Glutamatergic neuron (in vitro differentiated cells): Measurements from ENCODE around the gene OBP2B. TPM values are rescaled to one million over a fixed set of nuclear protein-coding genes. Genes with fewer than 3 reads are reported as not detected.
"Not testable (repeated sequence)": the region's sequence is repeated elsewhere in the genome, so short reads cannot be mapped to it uniquely, and the experiment has no call there.

Source experiments
- DNase-seq: peaks from one replicate; pipeline ENCODE4 v3.0.0; 2022
- H3K27ac Mint-ChIP-seq: one replicate; pipeline ENCODE4 v1.8.0; 2020; ENCODE audit warnings: mild to moderate bottlenecking, mixed read lengths, inconsistent platforms; ENCODE audit not compliant: unreplicated experiment
- H3K27me3 Mint-ChIP-seq: one replicate; pipeline ENCODE4 v1.8.0; 2020; ENCODE audit warnings: mild to moderate bottlenecking, moderate library complexity, mixed read lengths, inconsistent platforms; ENCODE audit not compliant: unreplicated experiment
- H3K36me3 Mint-ChIP-seq: one replicate; pipeline ENCODE4 v1.8.0; 2020; ENCODE audit warnings: mild to moderate bottlenecking, mixed read lengths, inconsistent platforms; ENCODE audit not compliant: unreplicated experiment
- H3K4me1 Mint-ChIP-seq: one replicate; pipeline ENCODE4 v1.8.0; 2020; ENCODE audit warnings: mild to moderate bottlenecking, low read depth, mixed read lengths, inconsistent platforms; ENCODE audit not compliant: unreplicated experiment
- H3K4me3 Mint-ChIP-seq: one replicate; pipeline ENCODE4 v1.8.0; 2020; ENCODE audit warnings: mild to moderate bottlenecking, mixed read lengths, inconsistent platforms; ENCODE audit not compliant: unreplicated experiment
- H3K9me3 Mint-ChIP-seq: one replicate; pipeline ENCODE4 v1.8.0; 2020; ENCODE audit warnings: mild to moderate bottlenecking, moderate library complexity, mixed read lengths, inconsistent platforms; ENCODE audit not compliant: unreplicated experiment
- total RNA-seq: library from RNA; stranded (reverse); fragmentation: NEBNext Ultra II Directional; extraction: Animal tissue kit (Norgen Biotek cat#: 25700); gene quantifications from one replicate; pipeline ENCODE4 v1.2.1, GENCODE V29; 2021; ENCODE audit not compliant: unreplicated experiment
- TF ChIP-seq, protein P1 (sequence below): fragments of 200-600 bp; sonication (generic); IDR thresholded peaks from one replicate; pipeline ENCODE4 v1.5.0; 2021; ENCODE audit not compliant: partially characterized antibody, unreplicated experiment

OBP2B gene
- total RNA-seq, 1 donor from 2014 or later = not detected

DNA sequence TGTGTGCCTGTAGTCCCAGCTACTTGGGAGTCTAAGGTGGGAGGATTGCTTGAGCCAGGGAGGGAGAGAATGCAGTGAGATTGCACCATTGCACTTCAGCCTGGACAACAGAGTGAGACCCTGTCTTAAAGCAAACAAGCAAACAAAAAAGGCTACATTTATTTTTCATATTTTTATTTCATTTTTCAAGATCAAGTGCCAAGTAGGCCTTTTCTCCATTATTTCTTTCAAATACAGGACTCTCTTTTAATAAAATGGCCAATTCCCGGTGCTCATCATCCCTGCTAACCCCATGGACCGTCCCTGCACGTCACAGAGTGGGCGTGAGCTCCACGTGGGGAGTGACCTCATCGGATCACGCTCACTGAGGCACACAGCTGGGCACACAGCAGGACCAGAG is 36.0 kb downstream of the OBP2B start:
- no peak for DNase-seq
- Mint-ChIP-seq H3K36me3 (no peaks in the 10 kb centered on the region), H3K4me3 (no peak overlapping the region), H3K27me3 (no peaks in the 10 kb centered on the region), H3K4me1 (no peaks in the 10 kb centered on the region), H3K27ac (no peak overlapping the region), H3K9me3 (no peaks in the 10 kb centered on the region)
- TF ChIP-seq, protein P1, sequence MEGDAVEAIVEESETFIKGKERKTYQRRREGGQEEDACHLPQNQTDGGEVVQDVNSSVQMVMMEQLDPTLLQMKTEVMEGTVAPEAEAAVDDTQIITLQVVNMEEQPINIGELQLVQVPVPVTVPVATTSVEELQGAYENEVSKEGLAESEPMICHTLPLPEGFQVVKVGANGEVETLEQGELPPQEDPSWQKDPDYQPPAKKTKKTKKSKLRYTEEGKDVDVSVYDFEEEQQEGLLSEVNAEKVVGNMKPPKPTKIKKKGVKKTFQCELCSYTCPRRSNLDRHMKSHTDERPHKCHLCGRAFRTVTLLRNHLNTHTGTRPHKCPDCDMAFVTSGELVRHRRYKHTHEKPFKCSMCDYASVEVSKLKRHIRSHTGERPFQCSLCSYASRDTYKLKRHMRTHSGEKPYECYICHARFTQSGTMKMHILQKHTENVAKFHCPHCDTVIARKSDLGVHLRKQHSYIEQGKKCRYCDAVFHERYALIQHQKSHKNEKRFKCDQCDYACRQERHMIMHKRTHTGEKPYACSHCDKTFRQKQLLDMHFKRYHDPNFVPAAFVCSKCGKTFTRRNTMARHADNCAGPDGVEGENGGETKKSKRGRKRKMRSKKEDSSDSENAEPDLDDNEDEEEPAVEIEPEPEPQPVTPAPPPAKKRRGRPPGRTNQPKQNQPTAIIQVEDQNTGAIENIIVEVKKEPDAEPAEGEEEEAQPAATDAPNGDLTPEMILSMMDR = no peak

DNA sequence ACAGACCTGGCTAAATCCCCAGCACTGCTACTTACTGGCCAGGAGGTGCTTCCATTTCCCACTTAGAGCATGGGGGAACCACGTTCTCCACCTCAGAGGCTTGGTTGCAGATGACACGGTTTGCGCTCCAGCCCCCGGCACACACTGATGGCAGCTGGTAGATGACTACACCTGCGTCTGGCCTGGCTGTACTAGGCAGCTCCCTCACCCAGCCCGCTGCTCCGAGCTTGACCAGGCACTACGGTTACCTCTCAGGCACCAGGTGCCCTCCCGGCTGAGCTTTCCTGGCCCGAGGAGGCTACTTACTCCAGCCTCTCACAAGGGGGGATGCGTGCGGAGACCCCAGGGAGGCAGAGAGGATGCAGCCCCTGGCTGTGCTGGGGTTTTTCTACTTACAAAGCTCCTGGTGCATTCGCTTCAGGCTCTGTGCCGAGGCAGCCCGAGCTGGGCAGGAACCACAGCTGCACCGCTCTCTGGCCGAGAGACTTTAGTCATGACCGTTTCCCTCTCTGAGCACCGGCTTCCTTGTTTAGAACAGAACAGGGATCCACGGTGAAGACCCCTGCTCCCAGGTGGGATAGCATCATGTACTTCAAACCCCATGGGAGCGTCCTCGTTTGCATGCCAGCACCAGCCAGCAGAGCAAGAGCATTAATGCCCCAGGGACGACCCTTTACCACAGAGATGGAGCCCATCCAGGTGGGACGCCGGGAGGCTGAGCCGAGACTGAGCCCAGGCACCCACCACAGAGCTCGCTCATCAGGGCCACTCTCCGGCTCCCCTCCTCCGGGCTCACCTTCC is 37.7 kb downstream of the OBP2B start:
- H3K9me3 Mint-ChIP-seq = no peaks in the 10 kb centered on the region
- H3K4me3 Mint-ChIP-seq = no peak overlapping the region
- H3K27me3 Mint-ChIP-seq = peaks cover 1% of the 10 kb centered on the region
- H3K36me3 Mint-ChIP-seq = no peaks in the 10 kb centered on the region
- TF ChIP-seq, protein P1 = no peak
- H3K27ac Mint-ChIP-seq = no peak overlapping the region
- no peak for DNase-seq
- H3K4me1 Mint-ChIP-seq = no peaks in the 10 kb centered on the region

DNA sequence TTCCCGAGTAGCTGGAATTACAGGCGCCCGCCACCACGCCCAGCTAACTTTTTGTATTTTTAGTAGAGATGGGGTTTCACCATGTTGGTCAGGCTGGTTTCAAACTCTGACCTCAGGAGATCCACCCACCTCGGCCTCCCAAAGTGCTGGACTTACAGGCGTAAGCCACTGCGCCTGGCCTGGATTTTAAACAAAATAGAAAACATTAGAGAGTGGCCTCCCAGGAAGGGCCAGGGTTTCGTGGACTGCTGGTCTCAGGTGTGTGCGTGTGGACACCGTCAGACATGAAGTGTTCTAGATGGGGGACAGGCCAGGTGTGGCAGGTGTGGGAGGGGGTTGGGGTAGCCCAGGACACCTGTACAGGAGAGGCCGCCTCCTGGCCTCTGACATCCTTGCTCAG is 38.3 kb downstream of the OBP2B start:
- Mint-ChIP-seq H3K36me3 (no peaks in the 10 kb centered on the region), H3K4me3 (no peak overlapping the region), H3K4me1 (no peaks in the 10 kb centered on the region), H3K9me3 (no peaks in the 10 kb centered on the region), H3K27ac (no peak overlapping the region), H3K27me3 (peaks cover 1% of the 10 kb centered on the region)
- DNase-seq = no peak
- TF ChIP-seq, protein P1 = no peak

DNA sequence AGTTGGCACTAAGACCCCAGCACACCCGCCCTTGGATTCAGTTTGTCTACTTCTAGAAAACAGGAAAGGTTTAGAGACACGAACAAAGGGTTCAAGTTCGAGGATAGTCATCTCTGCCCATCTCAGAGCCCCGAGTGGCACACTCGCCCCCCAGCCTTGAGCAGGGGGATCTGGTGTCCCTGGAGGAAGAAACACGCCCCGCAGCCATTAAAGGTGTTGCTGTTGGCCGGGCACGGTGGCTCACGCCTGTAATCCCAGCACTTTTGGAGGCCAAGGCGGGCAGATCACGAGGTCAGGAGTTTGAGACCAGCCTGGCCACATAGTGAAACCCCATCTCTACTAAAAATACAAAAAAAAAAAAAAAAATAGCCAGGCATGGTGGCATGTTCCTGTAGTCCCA is 39.4 kb downstream of the OBP2B start:
- not testable (repeated sequence) for DNase-seq, H3K4me3 Mint-ChIP-seq, H3K27me3 Mint-ChIP-seq, H3K9me3 Mint-ChIP-seq, H3K27ac Mint-ChIP-seq, H3K4me1 Mint-ChIP-seq, H3K36me3 Mint-ChIP-seq

DNA sequence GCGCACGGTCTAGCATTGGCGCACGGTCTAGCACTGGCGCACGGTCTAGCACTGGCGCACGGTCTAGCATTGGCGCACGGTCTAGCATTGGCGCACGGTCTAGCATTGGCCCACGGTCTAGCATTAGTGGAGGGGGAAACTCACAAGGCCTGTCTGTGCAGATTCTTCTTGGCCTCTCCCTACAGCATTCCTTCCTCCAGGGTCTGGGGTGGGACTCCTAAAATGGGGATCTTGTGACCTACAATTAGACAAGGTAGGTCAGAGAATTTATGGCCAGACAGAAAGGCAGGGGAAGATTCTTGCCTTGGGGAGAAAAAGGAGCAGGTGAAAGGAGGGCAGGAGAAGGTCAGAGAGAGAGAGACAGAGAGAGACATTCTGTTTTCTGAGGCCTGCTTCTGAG is 39.9 kb downstream of the OBP2B start:
- Mint-ChIP-seq H3K4me3 (no peak overlapping the region), H3K27me3 (peaks cover 4% of the 10 kb centered on the region), H3K9me3 (no peaks in the 10 kb centered on the region), H3K27ac (no peak overlapping the region), H3K4me1 (no peaks in the 10 kb centered on the region), H3K36me3 (no peaks in the 10 kb centered on the region)
- TF ChIP-seq, protein P1 = no peak
- no peak for DNase-seq
